ENCODE data around the gene GABRR3. TPM values are rescaled to one million over a fixed set of nuclear protein-coding genes. Genes with fewer than 3 reads are reported as not detected.
A peak's percentile ranks its signal among the peaks of the same experiment; 100 is the strongest.

The GABRR3 gene
- total RNA-seq, 1 experiment from 2014 or later = not detected

- peak; percentile 85 for DNase-seq (ENCODE audit: low spot score)
- TF ChIP-seq EZH2 (IDR thresholded peaks at IDR 0.05; ENCODE audit: borderline replicate concordance, low read depth, low read length, poor library complexity, severe bottlenecking) (no peak), CTCF (conservative IDR thresholded peaks at IDR 0.05; ENCODE audit: low read depth, low read length) (peak; percentile 95)
- no peak overlapping the region for H3K4me3 ChIP-seq (ENCODE audit: low read depth, low read length, poor library complexity, severe bottlenecking)
- H3K27ac ChIP-seq (ENCODE audit: low read depth, low read length, poor library complexity, severe bottlenecking) = no peak overlapping the region
- ChIA-PET CTCF (interaction anchor here (0.5 to 3.0 kb wide), 7 partner anchors 10 to 588 kb away, joined by 3 to 8 read pairs (median 4); partner anchors contain the start of gene ARL6), POLR2A (ENCODE audit: low non-redundant PET) (no interaction called here)
- intact Hi-C loops (cut with micrococcal nuclease; ENCODE audit: unreplicated experiment) = loop anchor here (1.0 to 10.0 kb wide), 3 partner anchors 230 to 1161 kb away; no protein-coding TSS in a partner anchor
- no peaks in the 10 kb centered on the region for H3K9me3 ChIP-seq (ENCODE audit: low read depth, low read length, poor library complexity, severe bottlenecking)
- H3K27me3 ChIP-seq (replicated peaks; ENCODE audit: insufficient read depth, low read depth, low read length, poor library complexity) = no peaks in the 10 kb centered on the region
- BruUV-seq (replicated peaks) = no TSS peak
- H3K36me3 ChIP-seq (ENCODE audit: insufficient read depth, low read length, poor library complexity, severe bottlenecking) = no peaks in the 10 kb centered on the region
- H3K4me1 ChIP-seq (ENCODE audit: insufficient read depth, low read length, poor library complexity, severe bottlenecking) = peaks cover 8% of the 10 kb centered on the region
These were observed 11.9 kb downstream of the GABRR3 start for GRCh38 chr3:98022978-98023820.

GRCh38 chr3:98021830-98022560 lies 13.1 kb downstream of the GABRR3 start:
- BruUV-seq (replicated peaks) = no TSS peak
- Histone ChIP-seq H3K27me3 (replicated peaks; ENCODE audit: insufficient read depth, low read depth, low read length, poor library complexity) (no peaks in the 10 kb centered on the region), H3K4me3 (ENCODE audit: low read depth, low read length, poor library complexity, severe bottlenecking) (no peak overlapping the region), H3K9me3 (ENCODE audit: low read depth, low read length, poor library complexity, severe bottlenecking) (no peaks in the 10 kb centered on the region), H3K27ac (ENCODE audit: low read depth, low read length, poor library complexity, severe bottlenecking) (no peak overlapping the region), H3K36me3 (ENCODE audit: insufficient read depth, low read length, poor library complexity, severe bottlenecking) (no peaks in the 10 kb centered on the region), H3K4me1 (ENCODE audit: insufficient read depth, low read length, poor library complexity, severe bottlenecking) (peaks cover 8% of the 10 kb centered on the region)
- intact Hi-C loops (cut with micrococcal nuclease; ENCODE audit: unreplicated experiment) = loop anchor here (5.0 to 10.0 kb wide), 2 partner anchors 307 to 1160 kb away; no protein-coding TSS in a partner anchor
- TF ChIP-seq EZH2 (IDR thresholded peaks at IDR 0.05; ENCODE audit: borderline replicate concordance, low read depth, low read length, poor library complexity, severe bottlenecking) (no peak), CTCF (conservative IDR thresholded peaks at IDR 0.05; ENCODE audit: low read depth, low read length) (no peak)
- CTCF ChIA-PET = interaction anchor here (0.6 to 3.0 kb wide), 3 partner anchors 10 to 303 kb away, joined by 3 to 8 read pairs (median 7); no protein-coding TSS in a partner anchor
- DNase-seq (ENCODE audit: low spot score) = no peak
- POLR2A ChIA-PET (ENCODE audit: low non-redundant PET) = no interaction called here

GRCh38 chr3:98020412-98020811 lies 14.7 kb downstream of the GABRR3 start:
- no peak overlapping the region for H3K4me3 ChIP-seq (ENCODE audit: low read depth, low read length, poor library complexity, severe bottlenecking)
- no peaks in the 10 kb centered on the region for H3K36me3 ChIP-seq (ENCODE audit: insufficient read depth, low read length, poor library complexity, severe bottlenecking)
- intact Hi-C loops (cut with micrococcal nuclease; ENCODE audit: unreplicated experiment) = loop anchor here (5.0 to 10.0 kb wide), 2 partner anchors 306 to 1158 kb away; no protein-coding TSS in a partner anchor
- TF ChIP-seq EZH2 (IDR thresholded peaks at IDR 0.05; ENCODE audit: borderline replicate concordance, low read depth, low read length, poor library complexity, severe bottlenecking) (no peak), CTCF (conservative IDR thresholded peaks at IDR 0.05; ENCODE audit: low read depth, low read length) (no peak)
- no peak overlapping the region for H3K27ac ChIP-seq (ENCODE audit: low read depth, low read length, poor library complexity, severe bottlenecking)
- H3K4me1 ChIP-seq (ENCODE audit: insufficient read depth, low read length, poor library complexity, severe bottlenecking) = peaks cover 8% of the 10 kb centered on the region
- ChIA-PET POLR2A (ENCODE audit: low non-redundant PET) (no interaction called here), CTCF (interaction anchor here (0.6 kb wide), 1 partner anchor 55 kb away, joined by 3 read pairs; no protein-coding TSS in a partner anchor)
- BruUV-seq (replicated peaks) = no TSS peak
- DNase-seq (ENCODE audit: low spot score) = no peak
- H3K27me3 ChIP-seq (replicated peaks; ENCODE audit: insufficient read depth, low read depth, low read length, poor library complexity) = no peaks in the 10 kb centered on the region
- H3K9me3 ChIP-seq (ENCODE audit: low read depth, low read length, poor library complexity, severe bottlenecking) = no peaks in the 10 kb centered on the region
